GM12878 (cell line): ENCODE measurements around the gene DUSP7. TPM values are rescaled to one million over a fixed set of nuclear protein-coding genes. Genes with fewer than 3 reads are reported as not detected.

ENCODE experiments used
- ATAC-seq: fragments of 200-7000 bp; cut with Tn5 transposase; 3 replicates; pipeline ENCODE4 v1.9.1; 2020; ENCODE audit warnings: mild to moderate bottlenecking, moderate library complexity
- BruUV-seq: library from RNA; stranded (reverse); fragments of 400-500 nt; replicated peaks from 2 replicates; lab custom pipeline; 2021; lab: Mats Ljungman, UMichigan
- CTCF ChIA-PET: fragments of 300-600 bp; sonication (Branson Sonifier 250); formaldehyde crosslinking; extraction: SDS; loops from one replicate; lab custom pipeline; 2021; ENCODE audit warnings: inconsistent platforms; lab: Yijun Ruan, JAX
- POLR2A ChIA-PET: fragments of 350-600 bp; formaldehyde crosslinking; extraction: SDS; loops from one replicate; lab custom pipeline; 2021; ENCODE audit warnings: inconsistent platforms; lab: Charles Lee
- RAD21 ChIA-PET: fragments of 300-600 bp; sonication (Branson Sonifier 250); formaldehyde crosslinking; loops from one replicate; lab custom pipeline; 2023; ENCODE audit warnings: antibody characterized with exemption; ENCODE audit not compliant: unreplicated experiment; lab: Charles Lee
- SMC1A ChIA-PET: fragments of 300-600 bp; sonication (Branson Sonifier 250); formaldehyde crosslinking; loops from one replicate; lab custom pipeline; 2023; ENCODE audit not compliant: unreplicated experiment, uncharacterized antibody; lab: Charles Lee
- DNase-seq: peaks from one replicate; pipeline ENCODE4 v3.0.0-alpha.2; 2011; ENCODE audit warnings: low read depth, low spot score
- FAIRE-seq: peaks from 3 replicates; lab custom pipeline; 2011; peaks lifted over from hg19 to GRCh38; lab: Jason Lieb, UNC
- H2AFZ ChIP-seq: 2 replicates; pipeline ENCODE4 v1.6.0; 2011; ENCODE audit warnings: low read depth, low read length, control low read depth; ENCODE audit not compliant: control insufficient read depth
- H3K27ac ChIP-seq: 2 replicates; pipeline ENCODE4 v1.5.1; 2011; ENCODE audit warnings: control low read depth; ENCODE audit not compliant: control insufficient read depth, insufficient read depth
- H3K27me3 ChIP-seq, 2 experiments: replicated peaks in 1 of 2; 2 replicates each; pipeline versions ENCODE4 v1.6.0 to v1.6.1; 2011; ENCODE audit warnings: low read length in 1 of 2; ENCODE audit not compliant: control insufficient read depth in 2 of 2, insufficient read depth in 2 of 2
- H3K36me3 ChIP-seq, 2 experiments: 2 replicates each; pipeline ENCODE4 v1.5.1; 2011; ENCODE audit warnings: low read length in 1 of 2; ENCODE audit not compliant: control insufficient read depth in 2 of 2, insufficient read depth in 2 of 2
- H3K4me1 ChIP-seq: 2 replicates; pipeline ENCODE4 v1.6.1; 2011; ENCODE audit warnings: mild to moderate bottlenecking, low read length, moderate library complexity, mixed read lengths; ENCODE audit not compliant: control insufficient read depth, insufficient read depth
- H3K4me2 ChIP-seq: 2 replicates; pipeline ENCODE4 v1.6.0; 2011; ENCODE audit warnings: control low read depth; ENCODE audit not compliant: control insufficient read depth, insufficient read depth
- H3K4me3 ChIP-seq: fragments of 200-600 bp; sonication (generic); 2 replicates; pipeline ENCODE4 v1.5.1; 2016
- H3K79me2 ChIP-seq: 2 replicates; pipeline ENCODE4 v1.6.0; 2011; ENCODE audit warnings: low read length; ENCODE audit not compliant: control insufficient read depth, insufficient read depth
- H3K9ac ChIP-seq: 2 replicates; pipeline ENCODE4 v1.8.0; 2011; ENCODE audit warnings: low read length, control low read depth, mixed read lengths; ENCODE audit not compliant: control insufficient read depth, insufficient read depth
- H3K9me3 ChIP-seq: replicated peaks from 3 replicates; pipeline ENCODE4 v1.5.1; 2011; ENCODE audit warnings: mild to moderate bottlenecking, low read length; ENCODE audit not compliant: control insufficient read depth, insufficient read depth
- H4K20me1 ChIP-seq: 2 replicates; pipeline ENCODE4 v1.6.0; 2011; ENCODE audit not compliant: control insufficient read depth, insufficient read depth
- ATF7 ChIP-seq: fragments of 450-650 bp; IDR thresholded peaks from 2 replicates; pipeline ENCODE4 v1.6.1; 2016; ENCODE audit warnings: low read depth, mild to moderate bottlenecking
- GATAD2B ChIP-seq: fragments of 450-650 bp; conservative IDR thresholded peaks from 2 replicates; pipeline ENCODE4 v1.6.1; 2017; ENCODE audit warnings: low read depth, mild to moderate bottlenecking, moderate library complexity
- IKZF1 ChIP-seq: fragments of 450-650 bp; conservative IDR thresholded peaks from 2 replicates; pipeline ENCODE4 v1.6.1; 2017; ENCODE audit warnings: antibody characterized with exemption, mild to moderate bottlenecking
- IKZF2 ChIP-seq, 2 experiments: fragments of 450-650 bp; IDR thresholded peaks; 2 replicates each; pipeline ENCODE4 v1.6.1; 2017; ENCODE audit warnings: mild to moderate bottlenecking in 2 of 2, moderate library complexity in 2 of 2
- JUND ChIP-seq: IDR thresholded peaks from 2 replicates; pipeline ENCODE4 v1.6.1; 2012; ENCODE audit warnings: low read depth, mild to moderate bottlenecking, low read length, improper control_type of control experiment, moderate library complexity
- LARP7 ChIP-seq: fragments of 450-650 bp; IDR thresholded peaks from 2 replicates; pipeline ENCODE4 v1.6.1; 2017; ENCODE audit warnings: mild to moderate bottlenecking
- NFYB ChIP-seq: IDR thresholded peaks from 2 replicates; pipeline ENCODE4 v1.6.1; 2011; ENCODE audit warnings: low read depth, mild to moderate bottlenecking, low read length, improper control_type of control experiment, moderate library complexity; ENCODE audit not compliant: insufficient read depth
- PAX8 ChIP-seq: fragments of 450-650 bp; IDR thresholded peaks from 2 replicates; pipeline ENCODE4 v1.6.1; 2017; ENCODE audit warnings: mild to moderate bottlenecking, moderate library complexity
- SIN3A ChIP-seq: IDR thresholded peaks from 2 replicates; pipeline ENCODE4 v1.6.1; 2012; ENCODE audit warnings: low read depth, low read length, improper control_type of control experiment
- SREBF1 ChIP-seq: IDR thresholded peaks from 2 replicates; pipeline ENCODE4 v1.6.1; 2012; ENCODE audit warnings: mild to moderate bottlenecking, low read length
- ZNF207 ChIP-seq: fragments of 450-650 bp; IDR thresholded peaks from 2 replicates; pipeline ENCODE4 v1.6.1; 2014; ENCODE audit warnings: antibody characterized with exemption, mild to moderate bottlenecking, borderline replicate concordance
- ZNF24 ChIP-seq: fragments of 450-650 bp; IDR thresholded peaks from 2 replicates; pipeline ENCODE4 v1.6.1; 2017; ENCODE audit warnings: antibody characterized with exemption, mild to moderate bottlenecking
- ZNF384 ChIP-seq: IDR thresholded peaks from 2 replicates; pipeline ENCODE4 v1.6.1; 2012; ENCODE audit warnings: low read depth, mild to moderate bottlenecking, low read length, improper control_type of control experiment, borderline replicate concordance
- WGBS: methylation state at CpG from one replicate; pipeline ENCODE4 v1.1.6; 2016; ENCODE audit warnings: low lambda C conversion rate; ENCODE audit not compliant: insufficient replicate concordance, insufficient coverage; ENCODE audit errors: missing lambda C conversion rate; 5-methylcytosine and 5-hydroxymethylcytosine counted together
- in situ Hi-C: fragments of 300-500 bp; cut with MboI; formaldehyde crosslinking; loops from 9 replicates; pipeline ENCODE4 v1.14.3; 2018; ENCODE audit warnings: mixed read lengths
- intact Hi-C: fragments of 100-400 bp; cut with micrococcal nuclease; formaldehyde crosslinking; loops from one replicate; pipeline ENCODE4 v1.14.2; 2022; ENCODE audit not compliant: unreplicated experiment
- polyA plus RNA-seq, 11 experiments: library from polyadenylated mRNA; depleted of rRNA in 4 of 11; unstranded in 6 of 11; stranded (reverse) in 5 of 11; fragments of >200 nt; fragmentation: Nextera tagmentation in 4 of 11; fragmentation: Illumina TruSeq in 1 of 11; extraction: Ambion mirVana in 4 of 11; extraction: Trizol in 1 of 11; gene quantifications; 1 replicate in 1 of 11; 2 replicates in 10 of 11; pipeline versions ENCODE4 v1.2.1 to v1.2.3, GENCODE V29; 2011 to 2016; ENCODE audit warnings: inconsistent platforms in 2 of 11, missing spikeins in 2 of 11, low read depth in 1 of 11
- total RNA-seq, 4 experiments: library from RNA; depleted of rRNA in 3 of 4; stranded (reverse); fragments of >200 nt in 3 of 4; fragmentation: Illumina TruSeq in 1 of 4; extraction: Trizol in 1 of 4; gene quantifications; 2 replicates each; pipeline versions ENCODE4 v1.2.1 to v1.2.3, GENCODE V29; 2013 to 2021
- TF ChIP-seq, protein P1 (sequence below): IDR thresholded peaks from 2 replicates; pipeline ENCODE4 v1.6.1; 2012; ENCODE audit warnings: low read length, inconsistent platforms
- TF ChIP-seq, protein P2 (sequence below): IDR thresholded peaks from 2 replicates; pipeline ENCODE4 v1.6.1; 2011; ENCODE audit warnings: low read depth, low read length, improper control_type of control experiment, borderline replicate concordance

Gene DUSP7
- total and polyA plus RNA-seq, 10 of the 15 experiments (the other 5 are each of a cell fraction or from before 2014, with no cell fraction given): 0.73 to 17.0 (median 7.9) TPM

DNA sequence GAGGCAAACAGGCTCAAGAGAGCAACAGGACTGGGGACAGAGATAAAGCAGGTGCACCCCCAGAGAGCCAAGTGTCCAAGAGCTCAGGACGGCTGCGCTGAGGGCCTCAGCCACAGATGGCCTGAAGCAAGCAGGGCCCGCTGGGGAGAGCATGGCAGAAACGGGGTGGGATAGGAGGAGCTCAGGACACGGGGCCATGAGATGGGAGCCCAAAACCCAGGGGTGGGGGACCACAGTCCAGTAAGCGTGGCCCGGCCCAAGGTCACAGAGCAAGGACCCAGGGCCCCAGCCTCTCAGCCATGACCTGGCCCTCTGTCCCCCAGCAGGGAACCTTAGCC, 9.5 kb downstream of the DUSP7 start:
- CTCF ChIA-PET: interaction anchor here (1.2 kb wide), 1 partner anchor 43 kb away, joined by 3 read pairs; no protein-coding TSS in a partner anchor
- FAIRE-seq (no peak), ATAC-seq (no peak), DNase-seq (no peak)
- no peak overlapping the region for H2AFZ ChIP-seq
- in situ Hi-C loops: no loop called here
- no peak overlapping the region for H3K4me3 ChIP-seq
- no peaks in the 10 kb centered on the region for H3K9me3 ChIP-seq
- no peaks in the 10 kb centered on the region for H4K20me1 ChIP-seq
- H3K36me3 ChIP-seq: peaks cover 4 to 18% of the 10 kb centered on the region in 2 experiments
- peaks cover 3% of the 10 kb centered on the region for H3K79me2 ChIP-seq
- no peak overlapping the region for H3K4me2 ChIP-seq
- POLR2A ChIA-PET: no interaction called here
- intact Hi-C loops: no loop called here
- TF ChIP-seq SIN3A: no peak
- TF ChIP-seq ZNF207: no peak
- TF ChIP-seq GATAD2B: no peak
- no peak for TF ChIP-seq ATF7
- TF ChIP-seq IKZF1: no peak
- TF ChIP-seq LARP7: no peak
- TF ChIP-seq, protein P1, sequence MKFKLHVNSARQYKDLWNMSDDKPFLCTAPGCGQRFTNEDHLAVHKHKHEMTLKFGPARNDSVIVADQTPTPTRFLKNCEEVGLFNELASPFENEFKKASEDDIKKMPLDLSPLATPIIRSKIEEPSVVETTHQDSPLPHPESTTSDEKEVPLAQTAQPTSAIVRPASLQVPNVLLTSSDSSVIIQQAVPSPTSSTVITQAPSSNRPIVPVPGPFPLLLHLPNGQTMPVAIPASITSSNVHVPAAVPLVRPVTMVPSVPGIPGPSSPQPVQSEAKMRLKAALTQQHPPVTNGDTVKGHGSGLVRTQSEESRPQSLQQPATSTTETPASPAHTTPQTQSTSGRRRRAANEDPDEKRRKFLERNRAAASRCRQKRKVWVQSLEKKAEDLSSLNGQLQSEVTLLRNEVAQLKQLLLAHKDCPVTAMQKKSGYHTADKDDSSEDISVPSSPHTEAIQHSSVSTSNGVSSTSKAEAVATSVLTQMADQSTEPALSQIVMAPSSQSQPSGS: no peak
- TF ChIP-seq SREBF1: no peak
- TF ChIP-seq, protein P2, sequence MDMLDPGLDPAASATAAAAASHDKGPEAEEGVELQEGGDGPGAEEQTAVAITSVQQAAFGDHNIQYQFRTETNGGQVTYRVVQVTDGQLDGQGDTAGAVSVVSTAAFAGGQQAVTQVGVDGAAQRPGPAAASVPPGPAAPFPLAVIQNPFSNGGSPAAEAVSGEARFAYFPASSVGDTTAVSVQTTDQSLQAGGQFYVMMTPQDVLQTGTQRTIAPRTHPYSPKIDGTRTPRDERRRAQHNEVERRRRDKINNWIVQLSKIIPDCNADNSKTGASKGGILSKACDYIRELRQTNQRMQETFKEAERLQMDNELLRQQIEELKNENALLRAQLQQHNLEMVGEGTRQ: no peak
- TF ChIP-seq ZNF384: no peak
- no peak for TF ChIP-seq PAX8
- no peak for TF ChIP-seq JUND
- TF ChIP-seq IKZF2 (IDR thresholded peaks at IDR 0.05): no peak
- no peak for TF ChIP-seq ZNF24
- TF ChIP-seq NFYB: no peak
- no peak overlapping the region for H3K27ac ChIP-seq
- BruUV-seq: no TSS peak
- no peak overlapping the region for H3K9ac ChIP-seq
- SMC1A ChIA-PET: no interaction called here
- WGBS: 81% methylated on average over 7 of the region's 7 CpGs
- H3K27me3 ChIP-seq: no peaks in the 10 kb centered on the region
- RAD21 ChIA-PET: no interaction called here
- H3K4me1 ChIP-seq: no peaks in the 10 kb centered on the region
